DND-41 (cell line): ENCODE measurements around the gene OSBPL7.
A peak's percentile ranks its signal among the peaks of the same experiment; 100 is the strongest.

ENCODE experiments used
- ATAC-seq: fragments of 200-7000 bp; cut with Tn5 transposase; 3 replicates; pipeline ENCODE4 v1.9.1; 2021; ENCODE audit warnings: low read depth; ENCODE audit not compliant: insufficient read depth
- DNase-seq: peaks from one replicate; pipeline ENCODE4 v3.0.0-alpha.2; 2020
- H2AFZ ChIP-seq: 2 replicates; pipeline ENCODE4 v1.6.0; 2012; ENCODE audit warnings: low read depth, low read length
- H3K27ac ChIP-seq: 2 replicates; pipeline ENCODE4 v1.5.1; 2012; ENCODE audit warnings: low read length, inconsistent platforms
- H3K27me3 ChIP-seq: fragments of 200-600 bp; sonication (generic); 2 replicates; pipeline ENCODE4 v1.6.0; 2012; ENCODE audit warnings: low read length, mild to moderate bottlenecking, inconsistent platforms; ENCODE audit not compliant: insufficient read depth, poor library complexity
- H3K36me3 ChIP-seq: 2 replicates; pipeline ENCODE4 v1.5.1; 2012; ENCODE audit warnings: low read length, inconsistent platforms; ENCODE audit not compliant: insufficient read depth
- H3K4me1 ChIP-seq: 2 replicates; pipeline ENCODE4 v1.5.1; 2012; ENCODE audit warnings: mild to moderate bottlenecking, low read length; ENCODE audit not compliant: insufficient read depth
- H3K4me2 ChIP-seq: 2 replicates; pipeline ENCODE4 v1.6.0; 2012; ENCODE audit warnings: mild to moderate bottlenecking, moderate library complexity, low read length, inconsistent platforms; ENCODE audit not compliant: insufficient read depth
- H3K4me3 ChIP-seq, 2 experiments: fragments of 200-600 bp in 1 of 2; shearing (Covaris generic) in 1 of 2; 2 replicates each; pipeline ENCODE4 v1.5.1; 2012 to 2016; ENCODE audit warnings: inconsistent platforms in 2 of 2, low read length in 2 of 2, mild to moderate bottlenecking in 2 of 2, low read depth in 1 of 2, moderate library complexity in 1 of 2
- H3K79me2 ChIP-seq: 2 replicates; pipeline ENCODE4 v1.6.0; 2012; ENCODE audit warnings: low read length, inconsistent platforms; ENCODE audit not compliant: insufficient read depth
- H3K9ac ChIP-seq: 2 replicates; pipeline ENCODE4 v1.6.0; 2012; ENCODE audit warnings: low read depth, mild to moderate bottlenecking, inconsistent platforms, low read length, moderate library complexity
- H3K9me3 ChIP-seq: 2 replicates; pipeline ENCODE4 v1.5.1; 2012; ENCODE audit warnings: low read length, moderate library complexity, mild to moderate bottlenecking, inconsistent platforms; ENCODE audit not compliant: insufficient read depth, severe bottlenecking
- H4K20me1 ChIP-seq: 2 replicates; pipeline ENCODE4 v1.6.0; 2012; ENCODE audit warnings: low read length; ENCODE audit not compliant: insufficient read depth
- EZH2 ChIP-seq: IDR thresholded peaks from 3 replicates; pipeline ENCODE4 v1.6.1; 2012; ENCODE audit warnings: borderline replicate concordance, low read depth, mild to moderate bottlenecking, moderate library complexity, low read length, inconsistent platforms; ENCODE audit not compliant: severe bottlenecking
- TF ChIP-seq, protein P1 (sequence below): IDR thresholded peaks from 2 replicates; pipeline ENCODE4 v1.5.1; 2012; ENCODE audit warnings: borderline replicate concordance, low read length, moderate library complexity, mild to moderate bottlenecking; ENCODE audit not compliant: poor library complexity, severe bottlenecking; ENCODE audit errors: extremely low read depth

Gene OSBPL7

GRCh38 chr17:47803751-47804150 lies 17.8 kb downstream of the OSBPL7 start:
- ATAC-seq = no peak
- H3K27ac ChIP-seq = no peak overlapping the region

DNA sequence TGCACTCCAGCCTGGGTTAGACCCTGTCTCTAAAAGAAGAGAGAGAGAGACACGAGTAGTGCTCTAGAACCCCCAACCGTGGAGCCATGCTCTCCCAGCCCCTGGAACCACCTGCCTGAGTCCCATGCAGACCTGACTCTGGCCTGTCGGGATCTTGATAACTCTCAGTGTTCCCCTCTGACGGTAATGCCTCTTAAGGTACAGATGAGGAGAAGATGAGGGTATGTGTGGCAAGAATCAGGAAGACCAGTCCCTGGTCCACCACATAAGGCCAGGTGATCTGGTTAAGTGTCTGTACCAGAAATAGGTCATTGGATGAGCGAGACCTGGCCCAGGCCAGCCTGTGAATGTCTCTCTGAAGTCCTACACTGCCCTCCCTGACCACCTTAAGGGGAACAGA lies 18.4 kb downstream of the OSBPL7 start:
- Histone ChIP-seq H3K4me1 (no peaks in the 10 kb centered on the region), H3K9me3 (no peaks in the 10 kb centered on the region), H3K27me3 (no peaks in the 10 kb centered on the region), H3K79me2 (no peaks in the 10 kb centered on the region), H4K20me1 (peaks cover 4% of the 10 kb centered on the region; the same call in 1 of the 2 replicates), H3K4me2 (no peak overlapping the region), H3K4me3 (no peak overlapping the region), H2AFZ (no peak overlapping the region), H3K27ac (no peak overlapping the region), H3K9ac (no peak overlapping the region), H3K36me3 (peaks cover 14% of the 10 kb centered on the region)
- ATAC-seq (no peak), DNase-seq (no peak)
- TF ChIP-seq EZH2 = no peak
- TF ChIP-seq, protein P1, sequence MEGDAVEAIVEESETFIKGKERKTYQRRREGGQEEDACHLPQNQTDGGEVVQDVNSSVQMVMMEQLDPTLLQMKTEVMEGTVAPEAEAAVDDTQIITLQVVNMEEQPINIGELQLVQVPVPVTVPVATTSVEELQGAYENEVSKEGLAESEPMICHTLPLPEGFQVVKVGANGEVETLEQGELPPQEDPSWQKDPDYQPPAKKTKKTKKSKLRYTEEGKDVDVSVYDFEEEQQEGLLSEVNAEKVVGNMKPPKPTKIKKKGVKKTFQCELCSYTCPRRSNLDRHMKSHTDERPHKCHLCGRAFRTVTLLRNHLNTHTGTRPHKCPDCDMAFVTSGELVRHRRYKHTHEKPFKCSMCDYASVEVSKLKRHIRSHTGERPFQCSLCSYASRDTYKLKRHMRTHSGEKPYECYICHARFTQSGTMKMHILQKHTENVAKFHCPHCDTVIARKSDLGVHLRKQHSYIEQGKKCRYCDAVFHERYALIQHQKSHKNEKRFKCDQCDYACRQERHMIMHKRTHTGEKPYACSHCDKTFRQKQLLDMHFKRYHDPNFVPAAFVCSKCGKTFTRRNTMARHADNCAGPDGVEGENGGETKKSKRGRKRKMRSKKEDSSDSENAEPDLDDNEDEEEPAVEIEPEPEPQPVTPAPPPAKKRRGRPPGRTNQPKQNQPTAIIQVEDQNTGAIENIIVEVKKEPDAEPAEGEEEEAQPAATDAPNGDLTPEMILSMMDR = no peak

More at GRCh38 chr17:47803751-47804150, 17.8 kb downstream of the OSBPL7 start:
- peaks cover 20% of the 10 kb centered on the region for H3K36me3 ChIP-seq
- H3K9me3 ChIP-seq = no peaks in the 10 kb centered on the region
- H3K4me1 ChIP-seq = no peaks in the 10 kb centered on the region
- no peaks in the 10 kb centered on the region for H3K79me2 ChIP-seq
- H3K9ac ChIP-seq = no peak overlapping the region
- H2AFZ ChIP-seq = no peak overlapping the region
- TF ChIP-seq, protein P1 = no peak
- no peak overlapping the region for H3K4me3 ChIP-seq
- H4K20me1 ChIP-seq = peaks cover 4% of the 10 kb centered on the region; the same call in 1 of the 2 replicates
- H3K27me3 ChIP-seq = no peaks in the 10 kb centered on the region
- DNase-seq = no peak
- H3K4me2 ChIP-seq = no peak overlapping the region

- Histone ChIP-seq H4K20me1 (peaks cover 4% of the 10 kb centered on the region; the same call in 1 of the 2 replicates), H3K9ac (no peak overlapping the region), H3K4me2 (no peak overlapping the region), H3K4me3 (no peak overlapping the region), H3K9me3 (no peaks in the 10 kb centered on the region), H2AFZ (no peak overlapping the region), H3K27me3 (no peaks in the 10 kb centered on the region), H3K36me3 (peaks cover 8% of the 10 kb centered on the region), H3K79me2 (no peaks in the 10 kb centered on the region), H3K27ac (no peak overlapping the region), H3K4me1 (no peaks in the 10 kb centered on the region)
- DNase-seq (peak; percentile 61), ATAC-seq (peak; percentile 92)
- TF ChIP-seq, protein P1 = peak; percentile 73
- no peak for TF ChIP-seq EZH2
Measured at GRCh38 chr17:47802341-47803022, 19.1 kb downstream of the OSBPL7 start.

DNA sequence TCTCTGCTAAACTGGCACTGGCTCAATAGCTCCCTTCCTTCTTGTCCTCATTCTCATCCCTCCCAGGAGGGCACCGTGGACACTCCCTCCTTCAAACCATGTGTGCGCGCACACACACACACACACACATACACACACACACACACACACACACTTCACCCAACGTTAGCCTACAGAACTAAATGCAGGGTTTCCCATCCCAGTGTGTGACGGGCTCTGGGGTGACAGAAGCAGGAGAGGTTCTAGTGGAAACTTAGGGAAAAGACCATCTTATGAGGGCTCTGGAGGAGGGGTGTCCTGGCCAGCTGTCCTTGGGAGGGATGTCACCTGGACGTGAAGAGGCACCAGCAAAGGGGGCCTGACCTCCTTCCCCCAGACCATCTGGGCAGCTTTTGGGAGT lies 19.7 kb downstream of the OSBPL7 start:
- no peaks in the 10 kb centered on the region for H3K9me3 ChIP-seq
- H3K79me2 ChIP-seq = no peaks in the 10 kb centered on the region
- H3K9ac ChIP-seq = no peak overlapping the region
- DNase-seq (no peak), ATAC-seq (no peak)
- no peak overlapping the region for H3K27ac ChIP-seq
- H3K36me3 ChIP-seq = peaks cover 3% of the 10 kb centered on the region; the same call in 1 of the 2 replicates
- TF ChIP-seq, protein P1 = no peak
- TF ChIP-seq EZH2 = no peak
- H3K27me3 ChIP-seq = no peaks in the 10 kb centered on the region
- H3K4me2 ChIP-seq = no peak overlapping the region
- peaks cover 4% of the 10 kb centered on the region; the same call in 1 of the 2 replicates for H4K20me1 ChIP-seq
- H3K4me3 ChIP-seq = no peak overlapping the region
- H2AFZ ChIP-seq = no peak overlapping the region
- no peaks in the 10 kb centered on the region for H3K4me1 ChIP-seq
